BJ (cell line): ENCODE results near the gene CACNA1C. TPM values are rescaled to one million over a fixed set of nuclear protein-coding genes. Genes with fewer than 3 reads are reported as not detected.

Source experiments
- CTCF ChIA-PET: fragments of 350-600 bp; formaldehyde crosslinking; extraction: SDS; loops from one replicate; lab custom pipeline; 2021; ENCODE audit warnings: antibody characterized with exemption, inconsistent platforms; lab: Yijun Ruan, JAX
- POLR2A ChIA-PET: fragments of 300-600 bp; sonication (Branson Sonifier 250); formaldehyde crosslinking; extraction: SDS; loops from one replicate; lab custom pipeline; 2021; ENCODE audit warnings: antibody characterized with exemption; lab: Charles Lee
- DNase-seq: peaks from one replicate; pipeline ENCODE4 v3.0.0-alpha.2; 2011; ENCODE audit warnings: low read depth
- H3K27me3 ChIP-seq: 2 replicates; pipeline ENCODE4 v1.6.0; 2011; ENCODE audit warnings: low read length; ENCODE audit not compliant: control insufficient read depth, insufficient read depth
- H3K36me3 ChIP-seq: 2 replicates; pipeline ENCODE4 v1.5.1; 2011; ENCODE audit warnings: low read length; ENCODE audit not compliant: control insufficient read depth, insufficient read depth
- H3K4me3 ChIP-seq: 2 replicates; pipeline ENCODE4 v1.5.1; 2011; ENCODE audit warnings: low read depth, mild to moderate bottlenecking, control low read depth, low read length
- CTCF ChIP-seq: IDR thresholded peaks from 2 replicates; pipeline ENCODE4 v1.5.1; 2011; ENCODE audit warnings: low read depth, mild to moderate bottlenecking, control low read depth, inconsistent platforms, low read length, moderate library complexity; ENCODE audit not compliant: insufficient read depth
- polyA plus RNA-seq: library from polyadenylated mRNA; depleted of rRNA; stranded (reverse); fragments of >200 nt; gene quantifications from 2 replicates; pipeline ENCODE4 v1.2.3, GENCODE V29; 2011

The CACNA1C gene
- polyA plus RNA-seq, 1 experiment = 14.7 TPM

- CTCF ChIA-PET = no interaction called here
- POLR2A ChIA-PET = no interaction called here
- DNase-seq = no peak
- H3K36me3 ChIP-seq = peaks cover 7% of the 10 kb centered on the region
- no peak for TF ChIP-seq CTCF
- H3K27me3 ChIP-seq = no peaks in the 10 kb centered on the region
- no peak overlapping the region for H3K4me3 ChIP-seq
These were observed 428.6 kb downstream of the CACNA1C start for GRCh38 chr12:2481346-2481745.

- H3K27me3 ChIP-seq = no peaks in the 10 kb centered on the region
- POLR2A ChIA-PET = no interaction called here
- DNase-seq = no peak
- peaks cover 8% of the 10 kb centered on the region for H3K36me3 ChIP-seq
- H3K4me3 ChIP-seq = no peak overlapping the region
- TF ChIP-seq CTCF = no peak
- CTCF ChIA-PET = no interaction called here
These were observed 429.2 kb downstream of the CACNA1C start for GRCh38 chr12:2481951-2482350.

GRCh38 chr12:2482938-2483660 lies 430.3 kb downstream of the CACNA1C start:
- TF ChIP-seq CTCF = no peak
- H3K4me3 ChIP-seq = no peak overlapping the region
- no peak for DNase-seq
- POLR2A ChIA-PET = no interaction called here
- no peaks in the 10 kb centered on the region for H3K27me3 ChIP-seq
- peaks cover 9% of the 10 kb centered on the region for H3K36me3 ChIP-seq
- CTCF ChIA-PET = no interaction called here

- Histone ChIP-seq H3K36me3 (peaks cover 9% of the 10 kb centered on the region), H3K27me3 (no peaks in the 10 kb centered on the region), H3K4me3 (no peak overlapping the region)
- TF ChIP-seq CTCF = no peak
- CTCF ChIA-PET = no interaction called here
- POLR2A ChIA-PET = no interaction called here
- no peak for DNase-seq
These were observed 430.9 kb downstream of the CACNA1C start for GRCh38 chr12:2483713-2484112.

GRCh38 chr12:2484141-2484776 lies 431.5 kb downstream of the CACNA1C start:
- TF ChIP-seq CTCF = no peak
- no peak for DNase-seq
- Histone ChIP-seq H3K36me3 (peaks cover 9% of the 10 kb centered on the region), H3K4me3 (no peak overlapping the region), H3K27me3 (no peaks in the 10 kb centered on the region)
- CTCF ChIA-PET = no interaction called here
- POLR2A ChIA-PET = no interaction called here
